H1 (cell line): ENCODE measurements around the gene ALPL. TPM values are rescaled to one million over a fixed set of nuclear protein-coding genes. Genes with fewer than 3 reads are reported as not detected.

ENCODE experiments used
- CTCF ChIA-PET: fragments of 300-600 bp; sonication (Branson Sonifier 250); formaldehyde crosslinking; loops from one replicate; lab custom pipeline; 2021; ENCODE audit not compliant: partially characterized antibody; lab: Charles Lee
- POLR2A ChIA-PET: fragments of 300-600 bp; sonication (Branson Sonifier 250); formaldehyde crosslinking; loops from one replicate; lab custom pipeline; 2021; ENCODE audit warnings: inconsistent platforms; ENCODE audit not compliant: partially characterized antibody; lab: Charles Lee
- DNase-seq, 2 experiments: peaks; one replicate each; pipeline versions ENCODE4 v3.0.0 to v3.0.0-alpha.2; 2010 to 2022; ENCODE audit warnings: low spot score in 2 of 2, low read depth in 1 of 2, mixed read lengths in 1 of 2
- FAIRE-seq: peaks from 2 replicates; lab custom pipeline; 2011; peaks lifted over from hg19 to GRCh38; lab: Jason Lieb, UNC
- H2AFZ ChIP-seq: 2 replicates; pipeline ENCODE4 v1.8.1; 2012; ENCODE audit warnings: low read length, inconsistent platforms
- H2AK5ac ChIP-seq: 2 replicates; pipeline ENCODE4 v1.6.1; 2013; ENCODE audit warnings: low read depth, low read length
- H2BK120ac ChIP-seq: replicated peaks from 2 replicates; pipeline ENCODE3; 2013; ENCODE audit warnings: low read depth, low read length, inconsistent platforms
- H2BK12ac ChIP-seq: 2 replicates; pipeline ENCODE4 v1.6.1; 2013; ENCODE audit warnings: low read depth, low read length
- H2BK15ac ChIP-seq: 2 replicates; pipeline ENCODE4 v1.6.1; 2013; ENCODE audit warnings: low read length
- H2BK20ac ChIP-seq: 2 replicates; pipeline ENCODE4 v1.6.1; 2013; ENCODE audit warnings: low read length
- H2BK5ac ChIP-seq: 2 replicates; pipeline ENCODE4 v1.6.1; 2013; ENCODE audit warnings: low read depth, low read length
- H3K14ac ChIP-seq: 2 replicates; pipeline ENCODE4 v1.6.1; 2013; ENCODE audit warnings: inconsistent platforms; ENCODE audit not compliant: insufficient read length
- H3K18ac ChIP-seq: 2 replicates; pipeline ENCODE4 v1.6.1; 2013; ENCODE audit warnings: low read length; ENCODE audit errors: extremely low read depth
- H3K23ac ChIP-seq: 2 replicates; pipeline ENCODE4 v1.6.1; 2013; ENCODE audit warnings: inconsistent platforms; ENCODE audit not compliant: insufficient read length
- H3K23me2 ChIP-seq: 2 replicates; pipeline ENCODE4 v1.6.1; 2013; ENCODE audit warnings: low read depth, low read length
- H3K27ac ChIP-seq: 2 replicates; pipeline ENCODE4 v1.6.1; 2011; ENCODE audit warnings: low read depth, low read length, inconsistent platforms
- H3K27me3 ChIP-seq, 4 experiments: replicated peaks in 1 of 4; 1 replicate in 1 of 4; 2 replicates in 3 of 4; pipeline versions ENCODE4 v1.6.1 to v1.8.1; 2011 to 2013; ENCODE audit warnings: low read length in 3 of 4, mild to moderate bottlenecking in 3 of 4, inconsistent platforms in 2 of 4, mixed read lengths in 2 of 4, moderate library complexity in 1 of 4; ENCODE audit not compliant: control insufficient read depth in 3 of 4, insufficient read depth in 3 of 4; ENCODE audit errors: extremely low read depth in 1 of 4
- H3K36me3 ChIP-seq, 4 experiments: 2 replicates each; pipeline versions ENCODE4 v1.6.1 to v1.8.1; 2011 to 2013; ENCODE audit warnings: mild to moderate bottlenecking in 4 of 4, low read length in 3 of 4, moderate library complexity in 2 of 4, control low read depth in 1 of 4, inconsistent platforms in 1 of 4; ENCODE audit not compliant: insufficient read depth in 4 of 4, control insufficient read depth in 2 of 4
- H3K4ac ChIP-seq: replicated peaks from 2 replicates; pipeline ENCODE3; 2013; ENCODE audit warnings: low read length, low read depth, mixed read lengths, inconsistent platforms; ENCODE audit not compliant: insufficient read length
- H3K4me1 ChIP-seq, 4 experiments: replicated peaks in 1 of 4; 1 replicate in 1 of 4; 2 replicates in 3 of 4; pipeline versions ENCODE4 v1.6.1 to v1.8.1; 2011 to 2013; ENCODE audit warnings: low read length in 3 of 4, inconsistent platforms in 2 of 4, mixed read lengths in 1 of 4; ENCODE audit not compliant: insufficient read depth in 4 of 4, control insufficient read depth in 3 of 4
- H3K4me2 ChIP-seq, 2 experiments: 2 replicates each; pipeline versions ENCODE4 v1.6.1 to v1.8.1; 2011 to 2013; ENCODE audit warnings: low read depth in 2 of 2, low read length in 2 of 2, control low read depth in 1 of 2, inconsistent platforms in 1 of 2, mild to moderate bottlenecking in 1 of 2; ENCODE audit not compliant: insufficient read depth in 1 of 2
- H3K4me3 ChIP-seq, 4 experiments: fragments of 200-600, 300-600 bp in 1 of 4; sonication (generic), shearing (Covaris generic), sonication (Bioruptor Twin) in 1 of 4; 2 replicates each; pipeline versions ENCODE4 v1.5.1 to v1.8.1; 2011 to 2016; ENCODE audit warnings: low read length in 4 of 4, low read depth in 3 of 4, control low read depth in 2 of 4, inconsistent platforms in 2 of 4, mild to moderate bottlenecking in 2 of 4, mixed read lengths in 1 of 4, moderate library complexity in 1 of 4; ENCODE audit not compliant: insufficient read depth in 2 of 4; ENCODE audit errors: extremely low read depth in 1 of 4
- H3K56ac ChIP-seq: replicated peaks from 2 replicates; pipeline ENCODE3; 2013; ENCODE audit warnings: low read depth, mild to moderate bottlenecking, mixed read lengths, low read length, inconsistent platforms; ENCODE audit not compliant: insufficient read length
- H3K79me1 ChIP-seq: 2 replicates; pipeline ENCODE4 v1.6.1; 2013; ENCODE audit warnings: low read depth, low read length, control low read depth
- H3K79me2 ChIP-seq, 2 experiments: 2 replicates each; pipeline versions ENCODE4 v1.6.1 to v1.8.1; 2012 to 2013; ENCODE audit warnings: low read length in 2 of 2, mild to moderate bottlenecking in 2 of 2, inconsistent platforms in 1 of 2; ENCODE audit not compliant: insufficient read depth in 2 of 2, control insufficient read depth in 1 of 2
- H3K9ac ChIP-seq, 4 experiments: replicated peaks in 1 of 4; 1 replicate in 1 of 4; 2 replicates in 3 of 4; pipeline versions ENCODE4 v1.6.1 to v1.8.1; 2011 to 2013; ENCODE audit warnings: low read depth in 3 of 4, low read length in 3 of 4, control low read depth in 2 of 4, mild to moderate bottlenecking in 2 of 4, moderate library complexity in 2 of 4, inconsistent platforms in 1 of 4; ENCODE audit errors: extremely low read depth in 1 of 4
- H3K9me3 ChIP-seq, 2 experiments: 2 replicates each; pipeline versions ENCODE4 v1.6.1 to v1.8.1; 2012 to 2013; ENCODE audit warnings: mild to moderate bottlenecking in 2 of 2, moderate library complexity in 2 of 2, control low read depth in 1 of 2, inconsistent platforms in 1 of 2, low read depth in 1 of 2, low read length in 1 of 2, mixed read lengths in 1 of 2; ENCODE audit not compliant: insufficient read depth in 2 of 2
- H4K20me1 ChIP-seq, 2 experiments: replicated peaks in 1 of 2; 2 replicates each; pipeline versions ENCODE3 to v1.8.1; 2011 to 2013; ENCODE audit warnings: inconsistent platforms in 2 of 2, low read length in 2 of 2, mild to moderate bottlenecking in 1 of 2; ENCODE audit not compliant: insufficient read depth in 2 of 2, control insufficient read depth in 1 of 2
- H4K5ac ChIP-seq: 2 replicates; pipeline ENCODE4 v1.6.1; 2013; ENCODE audit warnings: low read length, low read depth, mixed read lengths, inconsistent platforms; ENCODE audit not compliant: insufficient read length
- H4K8ac ChIP-seq: 2 replicates; pipeline ENCODE4 v1.8.0; 2013; ENCODE audit warnings: mild to moderate bottlenecking, moderate library complexity, low read length, inconsistent platforms; ENCODE audit not compliant: insufficient read depth; ENCODE audit errors: extremely low read depth
- H4K91ac ChIP-seq: replicated peaks from 2 replicates; pipeline ENCODE3; 2013; ENCODE audit warnings: low read length, mixed read lengths, inconsistent platforms; ENCODE audit not compliant: insufficient read length
- CBX5 ChIP-seq: fragments of 300-800, 300-1000 bp; sonication (generic); IDR thresholded peaks from 2 replicates; pipeline ENCODE4 v1.7.1; 2016; ENCODE audit warnings: antibody characterized with exemption, low read length, low read depth
- CEBPB ChIP-seq: IDR thresholded peaks from 2 replicates; pipeline ENCODE4 v1.6.1; 2012; ENCODE audit warnings: low read depth, low read length
- FOSL1 ChIP-seq: IDR thresholded peaks from 2 replicates; pipeline ENCODE4 v1.6.1; 2011; ENCODE audit warnings: mild to moderate bottlenecking, low read depth, low read length, moderate library complexity; ENCODE audit not compliant: insufficient read depth
- GTF2F1 ChIP-seq: IDR thresholded peaks from 2 replicates; pipeline ENCODE4 v1.6.1; 2012; ENCODE audit warnings: low read depth, low read length, improper control_type of control experiment, borderline replicate concordance
- KDM4A ChIP-seq: IDR thresholded peaks from one replicate; pipeline ENCODE4 v1.7.1; 2012; ENCODE audit warnings: low read depth, mild to moderate bottlenecking, moderate library complexity, low read length, inconsistent platforms; ENCODE audit not compliant: severe bottlenecking
- KDM5A ChIP-seq: fragments of 200-600 bp; IDR thresholded peaks from 2 replicates; pipeline ENCODE4 v1.7.1; 2012; ENCODE audit warnings: mild to moderate bottlenecking, low read length, inconsistent platforms, mixed read lengths
- MAFK ChIP-seq: IDR thresholded peaks from 2 replicates; pipeline ENCODE4 v1.6.1; 2012; ENCODE audit warnings: low read depth, mild to moderate bottlenecking, improper control_type of control experiment, low read length
- NRF1 ChIP-seq: IDR thresholded peaks from 2 replicates; pipeline ENCODE4 v1.6.1; 2011; ENCODE audit warnings: mild to moderate bottlenecking, low read depth, low read length, improper control_type of control experiment
- SIX5 ChIP-seq: IDR thresholded peaks from 2 replicates; pipeline ENCODE4 v1.6.1; 2011; ENCODE audit warnings: mild to moderate bottlenecking, low read depth, low read length
- SP1 ChIP-seq: IDR thresholded peaks from 2 replicates; pipeline ENCODE4 v1.6.1; 2011; ENCODE audit warnings: low read depth, low read length
- TAF1 ChIP-seq: IDR thresholded peaks from 2 replicates; pipeline ENCODE4 v1.6.1; 2011; ENCODE audit warnings: mild to moderate bottlenecking, low read depth, low read length
- TAF7 ChIP-seq: optimal IDR thresholded peaks from 2 replicates; pipeline ENCODE3; 2011; ENCODE audit warnings: low read depth, mild to moderate bottlenecking, inconsistent platforms, low read length, moderate library complexity, borderline replicate concordance
- TCF12 ChIP-seq: IDR thresholded peaks from 2 replicates; pipeline ENCODE4 v1.6.1; 2011; ENCODE audit warnings: low read depth, mild to moderate bottlenecking, low read length
- WGBS, 2 experiments: shearing (Covaris generic) in 1 of 2; methylation state at CpG; one replicate each; pipeline versions ENCODE4 v1.1.6 to v1.1.7; 2013 to 2015; ENCODE audit warnings: low lambda C conversion rate in 2 of 2, mixed read lengths in 2 of 2, inconsistent platforms in 1 of 2, low coverage in 1 of 2, missing lambda C conversion rate in 1 of 2; ENCODE audit not compliant: insufficient replicate concordance in 2 of 2, insufficient coverage in 1 of 2, insufficient read length in 1 of 2; ENCODE audit errors: extremely low coverage in 1 of 2, missing lambda C conversion rate in 1 of 2; 5-methylcytosine and 5-hydroxymethylcytosine counted together
- polyA plus RNA-seq, 7 experiments: library from polyadenylated mRNA; depleted of rRNA in 3 of 7; stranded (reverse) in 5 of 7; unstranded in 2 of 7; fragments of >200 nt in 5 of 7; fragments of 200-250 nt in 2 of 7; gene quantifications; 1 replicate in 5 of 7; 2 replicates in 1 of 7; 4 replicates in 1 of 7; pipeline versions ENCODE4 v1.2.1 to v1.2.3, GENCODE V29; 2011 to 2013; ENCODE audit warnings: missing spikeins in 2 of 7, mixed read lengths in 2 of 7
- total RNA-seq: library from RNA; stranded (reverse); fragmentation: NEBNext Ultra II Directional; extraction: Animal tissue kit (Norgen Biotek cat#: 25700); gene quantifications from 2 replicates; pipeline ENCODE4 v1.2.1, GENCODE V29; 2021

ALPL gene
- total and polyA plus RNA-seq, 2 of the 8 experiments (the other 6 are each of a cell fraction or from before 2014, with no cell fraction given): 175 to 362 TPM

GRCh38 chr1:21590126-21590880 lies 81.1 kb downstream of the ALPL start:
- no peak overlapping the region for H4K91ac ChIP-seq
- H2AFZ ChIP-seq: no peak overlapping the region
- no peak overlapping the region for H3K4me3 ChIP-seq
- H3K23me2 ChIP-seq: no peaks in the 10 kb centered on the region
- H3K36me3 ChIP-seq: no peaks in the 10 kb centered on the region
- no peak overlapping the region for H4K8ac ChIP-seq
- peaks cover 0 to 3% of the 10 kb centered on the region in 2 experiments for H4K20me1 ChIP-seq
- H2BK5ac ChIP-seq: no peak overlapping the region
- H4K5ac ChIP-seq: no peak overlapping the region
- H2BK12ac ChIP-seq: no peak overlapping the region
- no peak overlapping the region; the same call in 1 of the 2 replicates for H3K18ac ChIP-seq
- no peak overlapping the region for H3K56ac ChIP-seq
- H2BK15ac ChIP-seq: no peak overlapping the region
- H2BK20ac ChIP-seq: no peak overlapping the region
- DNase-seq (no peak), FAIRE-seq (no peak)
- H3K14ac ChIP-seq: no peak overlapping the region
- H3K23ac ChIP-seq: no peak overlapping the region
- H3K27ac ChIP-seq: no peak overlapping the region
- CTCF ChIA-PET: interaction anchor here (0.7 to 6.7 kb wide), 2 partner anchors 99 to 219 kb away, joined by 3 to 63 read pairs; no protein-coding TSS in a partner anchor
- H3K9ac ChIP-seq: no peak overlapping the region
- peak overlapping the region; percentile 7; the same call in 1 of the 2 replicates for H2AK5ac ChIP-seq
- no peak overlapping the region for H3K4ac ChIP-seq
- H3K79me1 ChIP-seq: no peaks in the 10 kb centered on the region
- H3K9me3 ChIP-seq: no peaks in the 10 kb centered on the region
- no peak overlapping the region for H2BK120ac ChIP-seq
- H3K79me2 ChIP-seq: no peaks in the 10 kb centered on the region
- no peak overlapping the region for H3K4me2 ChIP-seq
- POLR2A ChIA-PET: interaction anchor here (1.0 kb wide), 1 partner anchor 16 kb away, joined by 3 read pairs; no protein-coding TSS in a partner anchor
- peaks cover 5 to 18% (median 10%) of the 10 kb centered on the region in 4 experiments; a peak in 6 of 7 replicates for H3K4me1 ChIP-seq
- 85% methylated on average over 22 of the region's 23 CpGs; no CpG with 5 or more reads in 1 of the 2 experiments for WGBS, 2 experiments
- peaks cover 0 to 4% (median 0%) of the 10 kb centered on the region in 4 experiments; a peak in 2 of 7 replicates for H3K27me3 ChIP-seq
- TF ChIP-seq NRF1 (no peak), SP1 (no peak), TAF1 (no peak), CBX5 (no peak), TAF7 (no peak), CEBPB (no peak), KDM4A (no peak), SIX5 (no peak), GTF2F1 (no peak), FOSL1 (no peak), KDM5A (no peak), MAFK (no peak), TCF12 (no peak)
